ENCODE data around the gene C2orf76. TPM values are rescaled to one million over a fixed set of nuclear protein-coding genes. Genes with fewer than 3 reads are reported as not detected.

Gene C2orf76
- total RNA-seq, 3 donors from 2014 or later (not counting 1 experiment from before 2014, with no cell fraction given), result 14.1 to 21.9 (median 20.5) TPM

- H3K36me3 Mint-ChIP-seq, result no peaks in the 10 kb centered on the region
- no peak for ATAC-seq
- H3K4me1 Mint-ChIP-seq, result peaks cover 5 to 9% of the 10 kb centered on the region in 2 donors
These were observed 14.3 kb downstream of the C2orf76 start for GRCh38 chr2:119352357-119352756.

GRCh38 chr2:119350311-119350998, 16.2 kb downstream of the C2orf76 start:
- Histone ChIP-seq H3K36me3 (ENCODE audit: control insufficient read depth, insufficient read depth, low read length) (no peaks in the 10 kb centered on the region), H3K4me1 (ENCODE audit: control insufficient read depth, insufficient read depth, low read length) (no peaks in the 10 kb centered on the region), H3K9me3 (ENCODE audit: control insufficient read depth, insufficient read depth, low read length) (no peaks in the 10 kb centered on the region), H3K27me3 (ENCODE audit: control insufficient read depth, insufficient read depth, low read length) (no peaks in the 10 kb centered on the region), H3K4me3 (ENCODE audit: low read length) (no peak overlapping the region), H3K27ac (ENCODE audit: low read length) (no peak overlapping the region)
- no peak overlapping the region for H3K4me3 Mint-ChIP-seq
- H3K36me3 Mint-ChIP-seq, result no peaks in the 10 kb centered on the region
- H3K27me3 Mint-ChIP-seq (ENCODE audit: low read depth in 2 of 2), result no peaks in the 10 kb centered on the region
- 90% methylated on average over 4 of the region's 4 CpGs for WGBS (ENCODE audit: insufficient coverage)
- H3K4me1 Mint-ChIP-seq, result peaks cover under 1% of the 10 kb centered on the region in 2 donors
- intact Hi-C loops (cut with micrococcal nuclease), result no loop called here
- no peak for ATAC-seq
- no peak for TF ChIP-seq CTCF (IDR thresholded peaks at IDR 0.05)
- H3K27ac Mint-ChIP-seq, result no peak overlapping the region
- DNase-seq, result no peak
- no peaks in the 10 kb centered on the region for H3K9me3 Mint-ChIP-seq

More at GRCh38 chr2:119352357-119352756, 14.3 kb downstream of the C2orf76 start:
- intact Hi-C loops (cut with micrococcal nuclease), result no loop called here
- no peaks in the 10 kb centered on the region for H3K36me3 ChIP-seq (ENCODE audit: control insufficient read depth, insufficient read depth, low read length)
- H3K27me3 Mint-ChIP-seq (ENCODE audit: low read depth in 2 of 2), result no peaks in the 10 kb centered on the region
- no peaks in the 10 kb centered on the region for H3K4me1 ChIP-seq (ENCODE audit: control insufficient read depth, insufficient read depth, low read length)
- no peak overlapping the region for H3K27ac Mint-ChIP-seq
- no peaks in the 10 kb centered on the region for H3K27me3 ChIP-seq (ENCODE audit: control insufficient read depth, insufficient read depth, low read length)
- TF ChIP-seq CTCF (IDR thresholded peaks at IDR 0.05), result no peak
- H3K9me3 Mint-ChIP-seq, result no peaks in the 10 kb centered on the region
- no peak for DNase-seq
- H3K27ac ChIP-seq (ENCODE audit: low read length), result no peak overlapping the region
- no peak overlapping the region for H3K4me3 Mint-ChIP-seq
- no peaks in the 10 kb centered on the region for H3K9me3 ChIP-seq (ENCODE audit: control insufficient read depth, insufficient read depth, low read length)
- no peak overlapping the region for H3K4me3 ChIP-seq (ENCODE audit: low read length)

- H3K4me1 Mint-ChIP-seq, result no peaks in the 10 kb centered on the region
- no peaks in the 10 kb centered on the region for H3K4me1 ChIP-seq (ENCODE audit: control insufficient read depth, insufficient read depth, low read length)
- H3K36me3 Mint-ChIP-seq, result no peaks in the 10 kb centered on the region
- TF ChIP-seq CTCF (IDR thresholded peaks at IDR 0.05), result no peak
- DNase-seq, result no peak
- WGBS (ENCODE audit: insufficient coverage), result 93% methylated on average over 6 of the region's 6 CpGs
- no peaks in the 10 kb centered on the region for H3K9me3 ChIP-seq (ENCODE audit: control insufficient read depth, insufficient read depth, low read length)
- no peaks in the 10 kb centered on the region for H3K9me3 Mint-ChIP-seq
- H3K36me3 ChIP-seq (ENCODE audit: control insufficient read depth, insufficient read depth, low read length), result no peaks in the 10 kb centered on the region
- no peak overlapping the region for H3K27ac ChIP-seq (ENCODE audit: low read length)
- H3K4me3 ChIP-seq (ENCODE audit: low read length), result no peak overlapping the region
- no peak for ATAC-seq
- no peaks in the 10 kb centered on the region for H3K27me3 Mint-ChIP-seq (ENCODE audit: low read depth in 2 of 2)
- intact Hi-C loops (cut with micrococcal nuclease), result no loop called here
- no peak overlapping the region for H3K27ac Mint-ChIP-seq
- no peak overlapping the region for H3K4me3 Mint-ChIP-seq
- H3K27me3 ChIP-seq (ENCODE audit: control insufficient read depth, insufficient read depth, low read length), result no peaks in the 10 kb centered on the region
These were observed 17.3 kb downstream of the C2orf76 start for GRCh38 chr2:119349289-119349688.

- peaks cover 21% of the 10 kb centered on the region for H3K4me1 ChIP-seq (ENCODE audit: control insufficient read depth, insufficient read depth, low read length)
- no peaks in the 10 kb centered on the region for H3K27me3 Mint-ChIP-seq (ENCODE audit: low read depth in 2 of 2)
- H3K36me3 ChIP-seq (ENCODE audit: control insufficient read depth, insufficient read depth, low read length), result no peaks in the 10 kb centered on the region
- no peaks in the 10 kb centered on the region for H3K9me3 Mint-ChIP-seq
- WGBS (ENCODE audit: insufficient coverage), result 88% methylated on average over 1 of the region's 2 CpGs
- intact Hi-C loops (cut with micrococcal nuclease), result no loop called here
- H3K4me3 Mint-ChIP-seq, result no peak overlapping the region
- ATAC-seq (no peak), DNase-seq (no peak)
- no peaks in the 10 kb centered on the region for H3K9me3 ChIP-seq (ENCODE audit: control insufficient read depth, insufficient read depth, low read length)
- no peak overlapping the region for H3K27ac ChIP-seq (ENCODE audit: low read length)
- peaks cover 33 to 34% of the 10 kb centered on the region in 2 donors for H3K4me1 Mint-ChIP-seq
- H3K27me3 ChIP-seq (ENCODE audit: control insufficient read depth, insufficient read depth, low read length), result no peaks in the 10 kb centered on the region
- H3K4me3 ChIP-seq (ENCODE audit: low read length), result no peak overlapping the region
- H3K27ac Mint-ChIP-seq, result peak overlapping the region; percentile 58 to 89
- H3K36me3 Mint-ChIP-seq, result no peaks in the 10 kb centered on the region
- no peak for TF ChIP-seq CTCF (IDR thresholded peaks at IDR 0.05)
These were observed 24.9 kb downstream of the C2orf76 start for GRCh38 chr2:119341684-119342083.
